Mesendoderm (in vitro differentiated cells): Measurements from ENCODE around the gene SLC39A11.
A peak's percentile ranks its signal among the peaks of the same experiment; 100 is the strongest.

Experiments used
- DNase-seq: peaks from one replicate; pipeline ENCODE4 v3.0.0; 2013
- H2AK5ac ChIP-seq: 2 replicates; pipeline ENCODE4 v1.6.1; 2013; ENCODE audit warnings: low read length, inconsistent platforms
- H2BK120ac ChIP-seq: 2 replicates; pipeline ENCODE4 v1.6.1; 2013; ENCODE audit warnings: low read depth, mild to moderate bottlenecking, low read length, moderate library complexity, mixed read lengths
- H2BK15ac ChIP-seq: replicated peaks from 2 replicates; pipeline ENCODE4 v1.6.1; 2013; ENCODE audit warnings: low read depth, mild to moderate bottlenecking, moderate library complexity
- H2BK5ac ChIP-seq: 2 replicates; pipeline ENCODE4 v1.6.1; 2013; ENCODE audit warnings: low read length, inconsistent platforms
- H3K18ac ChIP-seq: 2 replicates; pipeline ENCODE4 v1.6.1; 2013; ENCODE audit warnings: mild to moderate bottlenecking, low read length, mixed read lengths
- H3K23ac ChIP-seq: one replicate; pipeline ENCODE4 v1.6.1; 2013; ENCODE audit warnings: low read length
- H3K27ac ChIP-seq: 2 replicates; pipeline ENCODE4 v1.5.1; 2013; ENCODE audit warnings: low read depth, mild to moderate bottlenecking, inconsistent platforms, low read length, moderate library complexity
- H3K27me3 ChIP-seq: 2 replicates; pipeline ENCODE4 v1.6.1; 2013; ENCODE audit warnings: low read length, control low read depth, mild to moderate bottlenecking, inconsistent platforms; ENCODE audit not compliant: insufficient read depth, poor library complexity
- H3K36me3 ChIP-seq: 2 replicates; pipeline ENCODE4 v1.6.1; 2013; ENCODE audit warnings: low read length, inconsistent platforms; ENCODE audit not compliant: control insufficient read depth, insufficient read depth
- H3K4ac ChIP-seq: one replicate; pipeline ENCODE4 v1.6.1; 2013; ENCODE audit warnings: low read depth, mild to moderate bottlenecking, low read length, moderate library complexity
- H3K4me1 ChIP-seq: 2 replicates; pipeline ENCODE4 v1.6.1; 2013; ENCODE audit warnings: low read depth, low read length, inconsistent platforms; ENCODE audit not compliant: control insufficient read depth
- H3K4me2 ChIP-seq: 2 replicates; pipeline ENCODE4 v1.6.1; 2013; ENCODE audit warnings: low read length
- H3K4me3 ChIP-seq: 2 replicates; pipeline ENCODE4 v1.5.1; 2013; ENCODE audit warnings: mild to moderate bottlenecking, low read length
- H3K56ac ChIP-seq: one replicate; pipeline ENCODE4 v1.6.1; 2013; ENCODE audit warnings: low read length
- H3K79me1 ChIP-seq: 2 replicates; pipeline ENCODE4 v1.6.1; 2013; ENCODE audit warnings: low read length, inconsistent platforms
- H3K79me2 ChIP-seq: 2 replicates; pipeline ENCODE4 v1.6.1; 2013; ENCODE audit warnings: mild to moderate bottlenecking, low read length; ENCODE audit not compliant: control insufficient read depth, insufficient read depth
- H3K9ac ChIP-seq: 2 replicates; pipeline ENCODE4 v1.6.1; 2013; ENCODE audit warnings: low read length, inconsistent platforms
- H4K5ac ChIP-seq: one replicate; pipeline ENCODE4 v1.6.1; 2013; ENCODE audit warnings: low read length
- H4K8ac ChIP-seq: one replicate; pipeline ENCODE4 v1.6.1; 2013; ENCODE audit warnings: low read depth, mild to moderate bottlenecking, control low read depth, low read length, moderate library complexity
- WGBS: extraction: QIAGEN DNeasy Blood & Tissue Kit; methylation state at CpG from one replicate; pipeline ENCODE4 v1.1.7; 2013; ENCODE audit warnings: low lambda C conversion rate, missing lambda C conversion rate; ENCODE audit not compliant: insufficient coverage; ENCODE audit errors: extremely low coverage; 5-methylcytosine and 5-hydroxymethylcytosine counted together

The SLC39A11 gene

DNA sequence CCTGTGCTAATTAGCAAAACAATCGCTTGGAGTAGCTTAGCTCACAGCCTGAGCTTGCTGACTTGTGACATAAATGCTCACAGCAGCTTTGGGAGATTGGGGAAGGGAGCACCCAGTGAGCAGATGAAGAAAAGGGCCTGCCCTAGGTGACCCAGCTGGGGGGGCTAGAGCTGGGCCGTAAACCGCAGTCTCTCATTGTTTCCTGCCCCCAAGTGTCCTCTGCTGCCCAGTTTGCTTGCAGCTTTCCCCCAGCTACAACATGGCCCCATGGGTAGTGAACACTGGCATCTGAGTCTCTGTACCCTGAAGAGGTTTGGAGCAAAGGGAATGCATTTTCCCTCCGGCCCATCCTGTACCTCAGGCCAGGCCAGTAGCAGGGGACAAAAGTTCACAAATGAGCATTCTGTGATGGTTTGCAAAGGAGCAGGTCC, 349.4 kb downstream of the SLC39A11 start:
- peaks cover 2% of the 10 kb centered on the region for H3K4me1 ChIP-seq
- H3K79me1 ChIP-seq = no peaks in the 10 kb centered on the region
- H2BK5ac ChIP-seq = no peak overlapping the region
- H3K9ac ChIP-seq = no peak overlapping the region
- H3K36me3 ChIP-seq = no peaks in the 10 kb centered on the region
- DNase-seq = peak; percentile 49
- no peak overlapping the region for H3K23ac ChIP-seq
- H3K27ac ChIP-seq = no peak overlapping the region
- H2AK5ac ChIP-seq = no peak overlapping the region
- H4K5ac ChIP-seq = no peak overlapping the region
- H3K4me3 ChIP-seq = no peak overlapping the region
- no CpG with 5 or more reads among the region's 4 CpGs for WGBS
- H3K79me2 ChIP-seq = no peaks in the 10 kb centered on the region
- no peak overlapping the region for H2BK15ac ChIP-seq
- H3K56ac ChIP-seq = peak overlapping the region; percentile 22
- H3K18ac ChIP-seq = no peak overlapping the region
- no peak overlapping the region for H2BK120ac ChIP-seq
- no peak overlapping the region for H4K8ac ChIP-seq
- H3K27me3 ChIP-seq = no peaks in the 10 kb centered on the region
- H3K4me2 ChIP-seq = no peak overlapping the region
- H3K4ac ChIP-seq = no peak overlapping the region

DNA sequence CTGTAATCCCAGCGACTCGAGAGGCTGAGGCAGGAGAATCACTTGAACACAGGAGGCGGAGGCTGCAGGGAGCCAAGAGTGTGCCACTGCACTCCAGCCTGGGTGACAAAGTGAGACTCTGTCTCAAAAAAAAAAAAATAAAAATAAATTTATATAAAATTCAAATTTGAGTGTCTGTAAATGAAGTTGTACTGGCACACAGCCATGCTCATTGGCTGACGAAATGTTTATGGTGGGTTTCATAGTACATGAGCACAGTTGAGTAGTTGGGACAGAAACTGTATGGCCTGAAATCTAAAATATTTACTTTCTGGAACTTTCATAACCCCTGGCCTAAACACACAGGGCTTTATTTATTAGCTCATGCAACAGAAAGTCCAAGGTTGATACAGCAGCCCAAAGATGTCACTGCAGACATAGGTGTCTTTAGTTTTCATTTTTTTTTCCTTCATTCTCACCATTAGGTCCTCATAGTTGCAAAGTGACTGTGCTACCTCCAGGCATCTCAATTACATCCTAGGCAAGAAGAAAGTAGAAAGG, 355.3 kb downstream of the SLC39A11 start:
- Histone ChIP-seq H4K5ac (no peak overlapping the region), H3K18ac (no peak overlapping the region), H4K8ac (no peak overlapping the region), H3K79me2 (no peaks in the 10 kb centered on the region), H2BK120ac (no peak overlapping the region), H3K4ac (no peak overlapping the region), H3K79me1 (no peaks in the 10 kb centered on the region), H2BK15ac (no peak overlapping the region), H3K36me3 (no peaks in the 10 kb centered on the region), H2AK5ac (no peak overlapping the region), H3K27me3 (no peaks in the 10 kb centered on the region), H2BK5ac (no peak overlapping the region), H3K4me2 (no peak overlapping the region), H3K4me3 (no peak overlapping the region), H3K27ac (no peak overlapping the region), H3K9ac (no peak overlapping the region), H3K23ac (no peak overlapping the region), H3K56ac (no peak overlapping the region), H3K4me1 (no peaks in the 10 kb centered on the region)
- no CpG with 5 or more reads among the region's 4 CpGs for WGBS
- no peak for DNase-seq

DNA sequence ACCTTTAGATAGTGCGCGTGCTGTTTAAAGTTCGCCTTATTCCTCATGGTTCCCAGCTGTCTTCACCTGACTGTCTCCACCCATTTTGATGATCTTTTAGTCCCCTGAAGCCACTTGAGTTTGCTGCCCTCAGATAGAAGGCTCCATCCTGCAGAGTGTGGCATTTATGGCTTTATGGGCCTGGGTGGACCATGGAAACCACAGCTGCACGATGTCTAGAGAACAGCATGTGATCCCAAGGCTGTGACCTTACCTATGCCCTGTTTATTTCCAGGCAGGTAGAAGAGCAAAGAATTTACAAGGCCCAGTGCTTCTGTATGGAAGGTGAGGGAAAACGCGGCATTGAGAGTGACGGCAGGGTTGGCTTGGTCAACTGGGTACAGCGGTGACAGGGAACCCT, 356.9 kb downstream of the SLC39A11 start:
- H3K4me1 ChIP-seq = no peaks in the 10 kb centered on the region
- no peak overlapping the region for H3K4me3 ChIP-seq
- no peak overlapping the region for H3K18ac ChIP-seq
- H3K79me1 ChIP-seq = no peaks in the 10 kb centered on the region
- no peak overlapping the region for H3K9ac ChIP-seq
- H2BK120ac ChIP-seq = no peak overlapping the region
- H2BK5ac ChIP-seq = no peak overlapping the region
- no peak overlapping the region for H4K8ac ChIP-seq
- H3K27me3 ChIP-seq = no peaks in the 10 kb centered on the region
- no CpG with 5 or more reads among the region's 8 CpGs for WGBS
- H3K56ac ChIP-seq = no peak overlapping the region
- H4K5ac ChIP-seq = no peak overlapping the region
- no peak overlapping the region for H3K23ac ChIP-seq
- no peaks in the 10 kb centered on the region for H3K79me2 ChIP-seq
- no peak for DNase-seq
- H3K4me2 ChIP-seq = no peak overlapping the region
- H2AK5ac ChIP-seq = no peak overlapping the region
- H3K4ac ChIP-seq = no peak overlapping the region
- H3K27ac ChIP-seq = no peak overlapping the region
- no peak overlapping the region for H2BK15ac ChIP-seq
- no peaks in the 10 kb centered on the region for H3K36me3 ChIP-seq

DNA sequence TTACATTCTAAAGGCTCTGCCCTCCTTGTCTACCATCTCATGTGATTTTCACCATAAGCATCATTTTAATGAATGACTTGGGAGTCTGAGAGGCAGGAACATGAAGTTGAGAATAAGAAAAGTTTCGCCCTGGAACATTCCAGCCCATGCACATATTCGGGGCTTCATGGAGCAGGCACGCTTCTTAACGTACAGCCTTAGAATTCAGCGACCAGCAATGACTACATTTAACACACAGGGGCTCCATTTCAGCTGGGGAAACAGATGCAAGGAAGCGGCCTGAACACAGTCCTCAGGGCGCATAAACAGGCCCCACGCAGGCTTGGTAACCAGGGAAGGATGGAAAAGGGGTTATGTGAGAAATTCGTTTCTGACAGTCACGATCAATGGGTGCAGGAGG, 357.4 kb downstream of the SLC39A11 start:
- no peak overlapping the region for H3K56ac ChIP-seq
- no peak overlapping the region for H4K5ac ChIP-seq
- H2BK120ac ChIP-seq = no peak overlapping the region
- no peaks in the 10 kb centered on the region for H3K79me1 ChIP-seq
- no peak for DNase-seq
- H3K4me2 ChIP-seq = no peak overlapping the region
- no peak overlapping the region for H2AK5ac ChIP-seq
- no peak overlapping the region for H3K9ac ChIP-seq
- H3K4me1 ChIP-seq = no peaks in the 10 kb centered on the region
- no peak overlapping the region for H2BK5ac ChIP-seq
- no peaks in the 10 kb centered on the region for H3K79me2 ChIP-seq
- no peaks in the 10 kb centered on the region for H3K27me3 ChIP-seq
- H2BK15ac ChIP-seq = no peak overlapping the region
- no peak overlapping the region for H3K27ac ChIP-seq
- H3K4ac ChIP-seq = no peak overlapping the region
- no CpG with 5 or more reads among the region's 10 CpGs for WGBS
- no peak overlapping the region for H3K18ac ChIP-seq
- H3K23ac ChIP-seq = no peak overlapping the region
- H3K4me3 ChIP-seq = no peak overlapping the region
- no peak overlapping the region for H4K8ac ChIP-seq
- H3K36me3 ChIP-seq = no peaks in the 10 kb centered on the region

DNA sequence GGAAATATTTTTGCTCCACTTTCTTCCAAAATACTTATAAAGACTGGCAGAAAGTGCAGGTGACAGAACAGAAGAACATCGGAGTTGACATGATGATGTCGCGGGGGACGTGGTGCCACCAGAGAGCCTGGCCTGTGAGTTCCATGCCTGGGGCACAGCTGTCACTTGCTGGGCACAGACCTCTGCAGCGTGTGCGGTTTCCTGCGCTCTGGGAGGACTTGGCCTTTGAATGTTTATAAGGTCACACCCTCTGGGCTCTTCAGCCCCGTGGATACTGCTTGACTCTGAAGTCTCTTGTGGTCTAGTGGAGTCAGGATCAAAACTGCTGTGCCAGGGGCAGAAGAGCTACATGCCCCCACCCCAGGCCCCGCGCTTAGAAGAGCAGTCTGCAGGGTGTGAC, 357.9 kb downstream of the SLC39A11 start:
- DNase-seq = no peak
- no peak overlapping the region for H3K27ac ChIP-seq
- no peaks in the 10 kb centered on the region for H3K27me3 ChIP-seq
- no peak overlapping the region for H3K56ac ChIP-seq
- no peak overlapping the region for H4K8ac ChIP-seq
- no peaks in the 10 kb centered on the region for H3K79me1 ChIP-seq
- no peaks in the 10 kb centered on the region for H3K4me1 ChIP-seq
- no peak overlapping the region for H3K23ac ChIP-seq
- no peak overlapping the region for H3K4me3 ChIP-seq
- H3K9ac ChIP-seq = no peak overlapping the region
- WGBS = no CpG with 5 or more reads among the region's 10 CpGs
- no peak overlapping the region for H2BK15ac ChIP-seq
- H3K18ac ChIP-seq = no peak overlapping the region
- no peak overlapping the region for H4K5ac ChIP-seq
- H2BK5ac ChIP-seq = no peak overlapping the region
- no peaks in the 10 kb centered on the region for H3K79me2 ChIP-seq
- no peaks in the 10 kb centered on the region for H3K36me3 ChIP-seq
- H3K4ac ChIP-seq = no peak overlapping the region
- H3K4me2 ChIP-seq = no peak overlapping the region
- H2BK120ac ChIP-seq = no peak overlapping the region
- H2AK5ac ChIP-seq = no peak overlapping the region

DNA sequence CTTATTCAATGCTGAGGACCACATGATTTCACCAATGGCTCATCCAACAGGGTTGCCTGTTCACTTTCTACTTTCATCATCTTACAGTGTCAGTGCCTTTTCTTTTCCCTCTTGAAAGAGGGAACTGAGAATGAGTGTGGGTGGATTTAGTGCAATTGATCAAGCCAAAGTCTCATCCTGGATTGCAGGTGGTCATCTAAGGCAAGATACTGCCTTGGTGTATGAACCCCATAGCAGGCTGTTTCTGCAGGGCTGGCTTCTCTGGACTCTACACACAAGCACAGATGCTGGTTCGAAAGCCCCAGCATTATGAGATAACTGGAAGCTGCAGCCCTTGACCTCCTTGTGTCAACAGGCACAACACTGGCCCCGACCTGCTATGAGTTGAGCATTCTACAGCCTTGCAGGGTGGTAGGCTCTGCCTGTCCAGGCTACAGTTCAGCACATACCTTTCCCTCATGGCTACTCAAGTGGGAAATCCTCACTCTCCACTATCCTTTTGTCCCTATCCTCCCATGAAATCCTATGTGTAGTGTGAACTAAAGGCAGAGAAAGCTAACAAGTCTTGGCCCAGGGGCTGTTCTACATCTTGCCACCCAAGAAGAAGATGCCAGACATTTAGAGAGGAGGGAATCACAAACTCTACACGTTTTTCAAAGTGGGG, 358.7 kb downstream of the SLC39A11 start:
- Histone ChIP-seq H4K8ac (no peak overlapping the region), H3K4me1 (no peaks in the 10 kb centered on the region), H3K23ac (no peak overlapping the region), H3K4me3 (no peak overlapping the region), H3K79me2 (no peaks in the 10 kb centered on the region), H3K36me3 (no peaks in the 10 kb centered on the region), H2AK5ac (no peak overlapping the region), H2BK15ac (no peak overlapping the region), H3K79me1 (no peaks in the 10 kb centered on the region), H4K5ac (no peak overlapping the region), H3K27ac (no peak overlapping the region), H3K9ac (no peak overlapping the region), H3K56ac (no peak overlapping the region), H2BK5ac (no peak overlapping the region), H3K4me2 (no peak overlapping the region), H3K27me3 (no peaks in the 10 kb centered on the region), H2BK120ac (no peak overlapping the region), H3K4ac (no peak overlapping the region), H3K18ac (no peak overlapping the region)
- DNase-seq = no peak
- no CpG with 5 or more reads among the region's 3 CpGs for WGBS
